ENCODE measurements around the gene TBC1D10B. TPM values are rescaled to one million over a fixed set of nuclear protein-coding genes. Genes with fewer than 3 reads are reported as not detected.
A peak's percentile ranks its signal among the peaks of the same experiment; 100 is the strongest.

The TBC1D10B gene
- total RNA-seq, 1 donor from 2014 or later = 8.2 TPM

- peak; percentile 73 for DNase-seq (ENCODE audit: low spot score)
- peaks cover 49% of the 10 kb centered on the region for H3K79me2 ChIP-seq (ENCODE audit: low read depth)
These were observed 980 bp downstream of the TBC1D10B start for GRCh38 chr16:30369091-30369937.

GRCh38 chr16:30368792-30369090 is 1.6 kb downstream of the TBC1D10B start:
- peak overlapping the region; percentile 91 for H3K4me2 ChIP-seq

More at GRCh38 chr16:30369091-30369937, 980 bp downstream of the TBC1D10B start:
- no peaks in the 10 kb centered on the region for H3K9me3 ChIP-seq (ENCODE audit: low read depth)
- TF ChIP-seq EZH2 (IDR thresholded peaks at IDR 0.05) (no peak), CTCF (IDR thresholded peaks at IDR 0.05) (no peak), EZH2phosphoT487 (IDR thresholded peaks at IDR 0.05) (no peak)
- H3K27me3 ChIP-seq = no peaks in the 10 kb centered on the region
- Mint-ChIP-seq H3K4me1 (peaks cover 42% of the 10 kb centered on the region), H3K27me3 (ENCODE audit: insufficient read depth, low read depth) (peaks cover 3% of the 10 kb centered on the region), H3K9me3 (no peaks in the 10 kb centered on the region), H3K27ac (no peak overlapping the region), H3K36me3 (peaks cover 14% of the 10 kb centered on the region), H3K4me3 (peak overlapping the region; percentile 90)
- peak overlapping the region; percentile 95 for H3K4me3 ChIP-seq
- H2AFZ ChIP-seq (replicated peaks) = no peak overlapping the region
- peaks cover 19% of the 10 kb centered on the region for H3F3A ChIP-seq (ENCODE audit: low read depth)
- H3K4me1 ChIP-seq = peaks cover 17% of the 10 kb centered on the region
- no peak overlapping the region for H3K27ac ChIP-seq
- H3K9ac ChIP-seq = peak overlapping the region; percentile 59
- peak overlapping the region; percentile 91 for H3K4me2 ChIP-seq
- H4K20me1 ChIP-seq (ENCODE audit: low read depth) = peaks cover 28% of the 10 kb centered on the region
- no peaks in the 10 kb centered on the region for H3K36me3 ChIP-seq

GRCh38 chr16:30368122-30368791 is 2.0 kb downstream of the TBC1D10B start:
- no peaks in the 10 kb centered on the region for H3K9me3 Mint-ChIP-seq
- Histone ChIP-seq H3F3A (ENCODE audit: low read depth) (peaks cover 25% of the 10 kb centered on the region), H3K27me3 (no peaks in the 10 kb centered on the region), H3K36me3 (no peaks in the 10 kb centered on the region), H3K4me2 (peak overlapping the region; percentile 91), H4K20me1 (ENCODE audit: low read depth) (peaks cover 28% of the 10 kb centered on the region), H3K9ac (peak overlapping the region; percentile 59), H3K27ac (no peak overlapping the region), H3K79me2 (ENCODE audit: low read depth) (peaks cover 54% of the 10 kb centered on the region), H3K4me3 (peak overlapping the region; percentile 95), H3K4me1 (peaks cover 17% of the 10 kb centered on the region), H2AFZ (replicated peaks) (no peak overlapping the region), H3K9me3 (ENCODE audit: low read depth) (no peaks in the 10 kb centered on the region)
- H3K4me1 Mint-ChIP-seq = peaks cover 42% of the 10 kb centered on the region
- H3K27ac Mint-ChIP-seq = no peak overlapping the region
- H3K27me3 Mint-ChIP-seq (ENCODE audit: insufficient read depth, low read depth) = peaks cover 3% of the 10 kb centered on the region
- H3K36me3 Mint-ChIP-seq = peaks cover 16% of the 10 kb centered on the region
- no peak for TF ChIP-seq EZH2 (IDR thresholded peaks at IDR 0.05)
- TF ChIP-seq EZH2phosphoT487 (IDR thresholded peaks at IDR 0.05) = no peak
- TF ChIP-seq CTCF (IDR thresholded peaks at IDR 0.05) = no peak
- no peak for DNase-seq (ENCODE audit: low spot score)
- H3K4me3 Mint-ChIP-seq = peak overlapping the region; percentile 90

More at GRCh38 chr16:30368792-30369090, 1.6 kb downstream of the TBC1D10B start:
- peak overlapping the region; percentile 90 for H3K4me3 Mint-ChIP-seq
- H3K36me3 Mint-ChIP-seq = peaks cover 14% of the 10 kb centered on the region
- no peak overlapping the region for H2AFZ ChIP-seq (replicated peaks)
- peak overlapping the region; percentile 95 for H3K4me3 ChIP-seq
- H3K27me3 Mint-ChIP-seq (ENCODE audit: insufficient read depth, low read depth) = peaks cover 3% of the 10 kb centered on the region
- peak overlapping the region; percentile 59 for H3K9ac ChIP-seq
- no peaks in the 10 kb centered on the region for H3K27me3 ChIP-seq
- no peak for DNase-seq (ENCODE audit: low spot score)
- H3K9me3 ChIP-seq (ENCODE audit: low read depth) = no peaks in the 10 kb centered on the region
- H3K9me3 Mint-ChIP-seq = no peaks in the 10 kb centered on the region
- H3K4me1 ChIP-seq = peaks cover 17% of the 10 kb centered on the region
- TF ChIP-seq EZH2 (IDR thresholded peaks at IDR 0.05) (no peak), EZH2phosphoT487 (IDR thresholded peaks at IDR 0.05) (no peak), CTCF (IDR thresholded peaks at IDR 0.05) (no peak)
- no peak overlapping the region for H3K27ac Mint-ChIP-seq
- H3K27ac ChIP-seq = no peak overlapping the region
- peaks cover 42% of the 10 kb centered on the region for H3K4me1 Mint-ChIP-seq
- peaks cover 20% of the 10 kb centered on the region for H3F3A ChIP-seq (ENCODE audit: low read depth)
- peaks cover 28% of the 10 kb centered on the region for H4K20me1 ChIP-seq (ENCODE audit: low read depth)
- H3K36me3 ChIP-seq = no peaks in the 10 kb centered on the region
- H3K79me2 ChIP-seq (ENCODE audit: low read depth) = peaks cover 52% of the 10 kb centered on the region

Measured in neural progenitor cell (in vitro differentiated cells).